ENCODE measurements around the gene HS1BP3. TPM values are rescaled to one million over a fixed set of nuclear protein-coding genes. Genes with fewer than 3 reads are reported as not detected.

HS1BP3 gene
- total RNA-seq, 2 experiments from 2014 or later: 8.8 to 10.1 TPM

GRCh38 chr2:20663196-20664070, 12.5 kb upstream of the HS1BP3 start:
- no peak overlapping the region for H3K4me3 ChIP-seq (ENCODE audit: low read length)
- Mint-ChIP-seq H3K9me3 (no peaks in the 10 kb centered on the region), H3K36me3 (ENCODE audit: low read depth) (no peaks in the 10 kb centered on the region), H3K4me3 (no peak overlapping the region), H3K4me1 (ENCODE audit: low read depth) (peaks cover 22% of the 10 kb centered on the region), H3K27ac (no peak overlapping the region), H3K27me3 (peaks cover 83% of the 10 kb centered on the region)
- intact Hi-C loops (cut with DNase I, micrococcal nuclease): loop anchor here (5.0 to 10.0 kb wide), 2 partner anchors 161 to 649 kb away; partner anchors contain the start of gene LDAH (in 1 of the 2)
- no peaks in the 10 kb centered on the region for H3K36me3 ChIP-seq (ENCODE audit: insufficient read depth, low read length)
- H3K4me1 ChIP-seq (ENCODE audit: insufficient read depth, low read length): peaks cover 29% of the 10 kb centered on the region
- no peak overlapping the region for H3K27ac ChIP-seq (ENCODE audit: low read depth in 1 of 2, low read length in 2 of 2)
- ATAC-seq (ENCODE audit: poor library complexity): no peak
- POLR2A ChIA-PET: no interaction called here
- H3K27me3 ChIP-seq (ENCODE audit: control insufficient read depth in 1 of 2, insufficient read depth in 2 of 2, low read length in 2 of 2): peaks cover 62 to 77% of the 10 kb centered on the region in 2 experiments
- CTCF ChIA-PET: interaction anchor here (8.0 kb wide), 1 partner anchor 13 kb away, joined by 52 read pairs; the partner anchor contains the start of gene HS1BP3
- DNase-seq: no peak
- H3K9me3 ChIP-seq (ENCODE audit: control insufficient read depth in 1 of 2, insufficient read depth in 1 of 2, low read length in 2 of 2): peaks cover 0 to 16% of the 10 kb centered on the region in 2 experiments
- no peak for TF ChIP-seq CTCF (IDR thresholded peaks at IDR 0.05)

- no peak overlapping the region for H3K27ac Mint-ChIP-seq
- peaks cover 15% of the 10 kb centered on the region for H3K4me1 Mint-ChIP-seq (ENCODE audit: low read depth)
- no peak overlapping the region for H3K4me3 Mint-ChIP-seq
- Histone ChIP-seq H3K27ac (ENCODE audit: low read depth in 1 of 2, low read length in 2 of 2) (no peak overlapping the region), H3K36me3 (ENCODE audit: insufficient read depth, low read length) (no peaks in the 10 kb centered on the region), H3K4me3 (ENCODE audit: low read length) (no peak overlapping the region), H3K27me3 (ENCODE audit: control insufficient read depth in 1 of 2, insufficient read depth in 2 of 2, low read length in 2 of 2) (peaks cover 52 to 67% of the 10 kb centered on the region in 2 experiments), H3K4me1 (ENCODE audit: insufficient read depth, low read length) (peaks cover 24% of the 10 kb centered on the region), H3K9me3 (ENCODE audit: control insufficient read depth in 1 of 2, insufficient read depth in 1 of 2, low read length in 2 of 2) (peaks cover 0 to 15% of the 10 kb centered on the region in 2 experiments)
- ChIA-PET CTCF (interaction anchor here (0.7 to 8.0 kb wide), 7 partner anchors 8 to 308 kb away, joined by 3 to 52 read pairs (median 6); partner anchors contain the start of gene HS1BP3), POLR2A (interaction anchor here (1.0 to 1.4 kb wide), 3 partner anchors 11 to 299 kb away, joined by 3 to 5 read pairs (median 5); partner anchors contain the start of genes HS1BP3 and LDAH)
- ATAC-seq (ENCODE audit: poor library complexity): no peak
- no peaks in the 10 kb centered on the region for H3K9me3 Mint-ChIP-seq
- intact Hi-C loops (cut with DNase I, micrococcal nuclease): loop anchor here (5.0 to 10.0 kb wide), 2 partner anchors 162 to 650 kb away; partner anchors contain the start of gene LDAH (in 1 of the 2)
- no peak for TF ChIP-seq CTCF (IDR thresholded peaks at IDR 0.05)
- no peaks in the 10 kb centered on the region for H3K36me3 Mint-ChIP-seq (ENCODE audit: low read depth)
- H3K27me3 Mint-ChIP-seq: peaks cover 80% of the 10 kb centered on the region
- no peak for DNase-seq
These were observed 11.5 kb upstream of the HS1BP3 start for GRCh38 chr2:20662308-20662937.

Data from CD4-positive, alpha-beta T cell (primary cell).